WTC11 (cell line): ENCODE results near the gene ZNF223. TPM values are rescaled to one million over a fixed set of nuclear protein-coding genes. Genes with fewer than 3 reads are reported as not detected.

Source experiments
- ATAC-seq: fragments of 200-7000 bp; cut with Tn5 transposase; 2 replicates; pipeline ENCODE4 v1.10.0; 2021; ENCODE audit warnings: mild to moderate bottlenecking, moderate library complexity
- CTCF ChIA-PET: fragments of 300-600 bp; sonication (Branson Sonifier 250); formaldehyde crosslinking; loops from one replicate; lab custom pipeline; 2021; ENCODE audit warnings: antibody characterized with exemption; lab: Charles Lee
- POLR2A ChIA-PET: fragments of 350-600 bp; sonication (Branson Sonifier 250); formaldehyde crosslinking; loops from one replicate; lab custom pipeline; 2021; ENCODE audit warnings: antibody characterized with exemption; lab: Charles Lee
- DNase-seq: peaks from one replicate; pipeline ENCODE4 v3.0.0; 2021; ENCODE audit warnings: low spot score
- H3K27ac Mint-ChIP-seq: 2 replicates; pipeline ENCODE4 v1.8.0; 2021; ENCODE audit warnings: mixed read lengths
- H3K27me3 Mint-ChIP-seq: 2 replicates; pipeline ENCODE4 v1.8.0; 2021; ENCODE audit warnings: low read depth, mild to moderate bottlenecking, moderate library complexity, mixed read lengths
- H3K36me3 Mint-ChIP-seq: 2 replicates; pipeline ENCODE4 v1.8.0; 2021; ENCODE audit warnings: mixed read lengths
- H3K4me1 Mint-ChIP-seq: 2 replicates; pipeline ENCODE4 v1.8.0; 2022; ENCODE audit warnings: mixed read lengths
- H3K4me3 Mint-ChIP-seq: 2 replicates; pipeline ENCODE4 v1.8.0; 2021; ENCODE audit warnings: mild to moderate bottlenecking, moderate library complexity, mixed read lengths
- H3K9me3 Mint-ChIP-seq: 2 replicates; pipeline ENCODE4 v1.8.0; 2021; ENCODE audit warnings: mixed read lengths
- CREM ChIP-seq: sonication (generic); formaldehyde crosslinking; IDR thresholded peaks from 2 replicates; pipeline ENCODE4 v1.8.1; 2022; ENCODE audit warnings: mild to moderate bottlenecking, missing genetic modification reagents, moderate library complexity
- ESRRA ChIP-seq: sonication (generic); formaldehyde crosslinking; IDR thresholded peaks from 2 replicates; pipeline ENCODE4 v1.8.1; 2022; ENCODE audit warnings: mild to moderate bottlenecking, missing genetic modification reagents, borderline replicate concordance
- FOXK1 ChIP-seq: sonication (generic); formaldehyde crosslinking; IDR thresholded peaks from 2 replicates; pipeline ENCODE4 v1.8.0; 2022; ENCODE audit warnings: mild to moderate bottlenecking, moderate library complexity, missing genetic modification reagents
- GABPB1 ChIP-seq: sonication (generic); formaldehyde crosslinking; IDR thresholded peaks from 2 replicates; pipeline ENCODE4 v1.8.1; 2023; ENCODE audit warnings: mild to moderate bottlenecking, missing genetic modification reagents
- NR2C2 ChIP-seq: sonication (generic); formaldehyde crosslinking; IDR thresholded peaks from 2 replicates; pipeline ENCODE4 v1.8.0; 2022; ENCODE audit warnings: mild to moderate bottlenecking, missing genetic modification reagents
- ZNF138 ChIP-seq: sonication (generic); formaldehyde crosslinking; conservative IDR thresholded peaks from 2 replicates; pipeline ENCODE4 v1.8.1; 2022; ENCODE audit warnings: mild to moderate bottlenecking, moderate library complexity, missing genetic modification reagents
- ZNF232 ChIP-seq: sonication (generic); formaldehyde crosslinking; IDR thresholded peaks from 2 replicates; pipeline ENCODE4 v1.8.0; 2022; ENCODE audit warnings: mild to moderate bottlenecking, missing genetic modification reagents
- total RNA-seq: library from RNA; stranded (reverse); gene quantifications from 3 replicates; pipeline ENCODE4 v1.2.3, GENCODE V29; 2021
- TF ChIP-seq, protein P1 (sequence below): fragments of 250-450 bp; sonication (Bioruptor Pico); IDR thresholded peaks from 2 replicates; pipeline ENCODE4 v1.8.0; 2021; ENCODE audit warnings: mild to moderate bottlenecking
- TF ChIP-seq, protein P2 (sequence below): fragments of 250-450 bp; sonication (Bioruptor Pico); IDR thresholded peaks from 2 replicates; pipeline ENCODE4 v1.9.0; 2021; ENCODE audit warnings: mild to moderate bottlenecking
- TF ChIP-seq, protein P3 (sequence below): sonication (generic); formaldehyde crosslinking; conservative IDR thresholded peaks from 2 replicates; pipeline ENCODE4 v1.8.1; 2023; ENCODE audit warnings: mild to moderate bottlenecking, low read depth, missing genetic modification reagents, moderate library complexity
- TF ChIP-seq, protein P4 (sequence below): fragments of 200-600 bp; IDR thresholded peaks from 2 replicates; pipeline ENCODE4 v1.8.0; 2022; ENCODE audit warnings: antibody characterized with exemption
- TF ChIP-seq, protein P5 (sequence below): sonication (generic); formaldehyde crosslinking; IDR thresholded peaks from 2 replicates; pipeline ENCODE4 v1.8.0; 2022; ENCODE audit warnings: mild to moderate bottlenecking, missing genetic modification reagents
- TF ChIP-seq, protein P6 (sequence below): sonication (generic); formaldehyde crosslinking; IDR thresholded peaks from 2 replicates; pipeline ENCODE4 v1.8.1; 2022; ENCODE audit warnings: missing genetic modification reagents, borderline replicate concordance

The ZNF223 gene
- total RNA-seq, 1 experiment from 2014 or later: 5.7 TPM

DNA sequence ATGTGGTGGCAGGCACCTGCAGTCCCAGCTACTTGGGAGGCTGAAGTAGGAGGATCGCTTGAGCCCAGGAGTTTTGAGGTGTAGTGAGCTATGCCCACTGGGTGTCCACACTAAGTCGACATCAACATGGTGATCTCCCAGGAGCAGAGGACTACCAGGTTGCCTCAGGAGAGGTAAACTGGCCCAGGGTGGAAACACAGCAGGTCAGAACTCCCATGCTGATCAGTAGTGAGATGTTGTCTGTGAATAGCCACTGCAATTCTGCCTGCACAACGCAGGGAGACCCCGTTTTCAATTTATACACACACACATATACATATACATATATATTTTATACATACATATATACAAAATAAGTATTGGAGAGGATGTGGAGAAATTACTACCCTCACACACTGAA lies 40.3 kb downstream of the ZNF223 start:
- H3K36me3 Mint-ChIP-seq: no peaks in the 10 kb centered on the region
- TF ChIP-seq, protein P1, sequence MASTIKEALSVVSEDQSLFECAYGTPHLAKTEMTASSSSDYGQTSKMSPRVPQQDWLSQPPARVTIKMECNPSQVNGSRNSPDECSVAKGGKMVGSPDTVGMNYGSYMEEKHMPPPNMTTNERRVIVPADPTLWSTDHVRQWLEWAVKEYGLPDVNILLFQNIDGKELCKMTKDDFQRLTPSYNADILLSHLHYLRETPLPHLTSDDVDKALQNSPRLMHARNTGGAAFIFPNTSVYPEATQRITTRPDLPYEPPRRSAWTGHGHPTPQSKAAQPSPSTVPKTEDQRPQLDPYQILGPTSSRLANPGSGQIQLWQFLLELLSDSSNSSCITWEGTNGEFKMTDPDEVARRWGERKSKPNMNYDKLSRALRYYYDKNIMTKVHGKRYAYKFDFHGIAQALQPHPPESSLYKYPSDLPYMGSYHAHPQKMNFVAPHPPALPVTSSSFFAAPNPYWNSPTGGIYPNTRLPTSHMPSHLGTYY (CRISPR knock-in tag): no peak
- TF ChIP-seq ESRRA (CRISPR knock-in tag): no peak
- no peak for TF ChIP-seq FOXK1 (CRISPR knock-in tag)
- TF ChIP-seq, protein P2, sequence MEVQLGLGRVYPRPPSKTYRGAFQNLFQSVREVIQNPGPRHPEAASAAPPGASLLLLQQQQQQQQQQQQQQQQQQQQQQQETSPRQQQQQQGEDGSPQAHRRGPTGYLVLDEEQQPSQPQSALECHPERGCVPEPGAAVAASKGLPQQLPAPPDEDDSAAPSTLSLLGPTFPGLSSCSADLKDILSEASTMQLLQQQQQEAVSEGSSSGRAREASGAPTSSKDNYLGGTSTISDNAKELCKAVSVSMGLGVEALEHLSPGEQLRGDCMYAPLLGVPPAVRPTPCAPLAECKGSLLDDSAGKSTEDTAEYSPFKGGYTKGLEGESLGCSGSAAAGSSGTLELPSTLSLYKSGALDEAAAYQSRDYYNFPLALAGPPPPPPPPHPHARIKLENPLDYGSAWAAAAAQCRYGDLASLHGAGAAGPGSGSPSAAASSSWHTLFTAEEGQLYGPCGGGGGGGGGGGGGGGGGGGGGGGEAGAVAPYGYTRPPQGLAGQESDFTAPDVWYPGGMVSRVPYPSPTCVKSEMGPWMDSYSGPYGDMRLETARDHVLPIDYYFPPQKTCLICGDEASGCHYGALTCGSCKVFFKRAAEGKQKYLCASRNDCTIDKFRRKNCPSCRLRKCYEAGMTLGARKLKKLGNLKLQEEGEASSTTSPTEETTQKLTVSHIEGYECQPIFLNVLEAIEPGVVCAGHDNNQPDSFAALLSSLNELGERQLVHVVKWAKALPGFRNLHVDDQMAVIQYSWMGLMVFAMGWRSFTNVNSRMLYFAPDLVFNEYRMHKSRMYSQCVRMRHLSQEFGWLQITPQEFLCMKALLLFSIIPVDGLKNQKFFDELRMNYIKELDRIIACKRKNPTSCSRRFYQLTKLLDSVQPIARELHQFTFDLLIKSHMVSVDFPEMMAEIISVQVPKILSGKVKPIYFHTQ (CRISPR knock-in tag): no peak
- no peak for TF ChIP-seq NR2C2
- no peak for TF ChIP-seq ZNF138
- TF ChIP-seq, protein P3, sequence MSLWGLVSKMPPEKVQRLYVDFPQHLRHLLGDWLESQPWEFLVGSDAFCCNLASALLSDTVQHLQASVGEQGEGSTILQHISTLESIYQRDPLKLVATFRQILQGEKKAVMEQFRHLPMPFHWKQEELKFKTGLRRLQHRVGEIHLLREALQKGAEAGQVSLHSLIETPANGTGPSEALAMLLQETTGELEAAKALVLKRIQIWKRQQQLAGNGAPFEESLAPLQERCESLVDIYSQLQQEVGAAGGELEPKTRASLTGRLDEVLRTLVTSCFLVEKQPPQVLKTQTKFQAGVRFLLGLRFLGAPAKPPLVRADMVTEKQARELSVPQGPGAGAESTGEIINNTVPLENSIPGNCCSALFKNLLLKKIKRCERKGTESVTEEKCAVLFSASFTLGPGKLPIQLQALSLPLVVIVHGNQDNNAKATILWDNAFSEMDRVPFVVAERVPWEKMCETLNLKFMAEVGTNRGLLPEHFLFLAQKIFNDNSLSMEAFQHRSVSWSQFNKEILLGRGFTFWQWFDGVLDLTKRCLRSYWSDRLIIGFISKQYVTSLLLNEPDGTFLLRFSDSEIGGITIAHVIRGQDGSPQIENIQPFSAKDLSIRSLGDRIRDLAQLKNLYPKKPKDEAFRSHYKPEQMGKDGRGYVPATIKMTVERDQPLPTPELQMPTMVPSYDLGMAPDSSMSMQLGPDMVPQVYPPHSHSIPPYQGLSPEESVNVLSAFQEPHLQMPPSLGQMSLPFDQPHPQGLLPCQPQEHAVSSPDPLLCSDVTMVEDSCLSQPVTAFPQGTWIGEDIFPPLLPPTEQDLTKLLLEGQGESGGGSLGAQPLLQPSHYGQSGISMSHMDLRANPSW (CRISPR knock-in tag): no peak
- TF ChIP-seq, protein P4, sequence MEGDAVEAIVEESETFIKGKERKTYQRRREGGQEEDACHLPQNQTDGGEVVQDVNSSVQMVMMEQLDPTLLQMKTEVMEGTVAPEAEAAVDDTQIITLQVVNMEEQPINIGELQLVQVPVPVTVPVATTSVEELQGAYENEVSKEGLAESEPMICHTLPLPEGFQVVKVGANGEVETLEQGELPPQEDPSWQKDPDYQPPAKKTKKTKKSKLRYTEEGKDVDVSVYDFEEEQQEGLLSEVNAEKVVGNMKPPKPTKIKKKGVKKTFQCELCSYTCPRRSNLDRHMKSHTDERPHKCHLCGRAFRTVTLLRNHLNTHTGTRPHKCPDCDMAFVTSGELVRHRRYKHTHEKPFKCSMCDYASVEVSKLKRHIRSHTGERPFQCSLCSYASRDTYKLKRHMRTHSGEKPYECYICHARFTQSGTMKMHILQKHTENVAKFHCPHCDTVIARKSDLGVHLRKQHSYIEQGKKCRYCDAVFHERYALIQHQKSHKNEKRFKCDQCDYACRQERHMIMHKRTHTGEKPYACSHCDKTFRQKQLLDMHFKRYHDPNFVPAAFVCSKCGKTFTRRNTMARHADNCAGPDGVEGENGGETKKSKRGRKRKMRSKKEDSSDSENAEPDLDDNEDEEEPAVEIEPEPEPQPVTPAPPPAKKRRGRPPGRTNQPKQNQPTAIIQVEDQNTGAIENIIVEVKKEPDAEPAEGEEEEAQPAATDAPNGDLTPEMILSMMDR: no peak
- TF ChIP-seq, protein P5, sequence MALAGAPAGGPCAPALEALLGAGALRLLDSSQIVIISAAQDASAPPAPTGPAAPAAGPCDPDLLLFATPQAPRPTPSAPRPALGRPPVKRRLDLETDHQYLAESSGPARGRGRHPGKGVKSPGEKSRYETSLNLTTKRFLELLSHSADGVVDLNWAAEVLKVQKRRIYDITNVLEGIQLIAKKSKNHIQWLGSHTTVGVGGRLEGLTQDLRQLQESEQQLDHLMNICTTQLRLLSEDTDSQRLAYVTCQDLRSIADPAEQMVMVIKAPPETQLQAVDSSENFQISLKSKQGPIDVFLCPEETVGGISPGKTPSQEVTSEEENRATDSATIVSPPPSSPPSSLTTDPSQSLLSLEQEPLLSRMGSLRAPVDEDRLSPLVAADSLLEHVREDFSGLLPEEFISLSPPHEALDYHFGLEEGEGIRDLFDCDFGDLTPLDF (CRISPR knock-in tag): no peak
- no peak for DNase-seq
- no peak overlapping the region for H3K27ac Mint-ChIP-seq
- ATAC-seq: no peak
- no peaks in the 10 kb centered on the region for H3K9me3 Mint-ChIP-seq
- ChIA-PET CTCF (no interaction called here), POLR2A (no interaction called here)
- no peak overlapping the region for H3K4me3 Mint-ChIP-seq
- no peaks in the 10 kb centered on the region; the same call in 1 of the 2 replicates for H3K27me3 Mint-ChIP-seq
- H3K4me1 Mint-ChIP-seq: peaks cover 6% of the 10 kb centered on the region

DNA sequence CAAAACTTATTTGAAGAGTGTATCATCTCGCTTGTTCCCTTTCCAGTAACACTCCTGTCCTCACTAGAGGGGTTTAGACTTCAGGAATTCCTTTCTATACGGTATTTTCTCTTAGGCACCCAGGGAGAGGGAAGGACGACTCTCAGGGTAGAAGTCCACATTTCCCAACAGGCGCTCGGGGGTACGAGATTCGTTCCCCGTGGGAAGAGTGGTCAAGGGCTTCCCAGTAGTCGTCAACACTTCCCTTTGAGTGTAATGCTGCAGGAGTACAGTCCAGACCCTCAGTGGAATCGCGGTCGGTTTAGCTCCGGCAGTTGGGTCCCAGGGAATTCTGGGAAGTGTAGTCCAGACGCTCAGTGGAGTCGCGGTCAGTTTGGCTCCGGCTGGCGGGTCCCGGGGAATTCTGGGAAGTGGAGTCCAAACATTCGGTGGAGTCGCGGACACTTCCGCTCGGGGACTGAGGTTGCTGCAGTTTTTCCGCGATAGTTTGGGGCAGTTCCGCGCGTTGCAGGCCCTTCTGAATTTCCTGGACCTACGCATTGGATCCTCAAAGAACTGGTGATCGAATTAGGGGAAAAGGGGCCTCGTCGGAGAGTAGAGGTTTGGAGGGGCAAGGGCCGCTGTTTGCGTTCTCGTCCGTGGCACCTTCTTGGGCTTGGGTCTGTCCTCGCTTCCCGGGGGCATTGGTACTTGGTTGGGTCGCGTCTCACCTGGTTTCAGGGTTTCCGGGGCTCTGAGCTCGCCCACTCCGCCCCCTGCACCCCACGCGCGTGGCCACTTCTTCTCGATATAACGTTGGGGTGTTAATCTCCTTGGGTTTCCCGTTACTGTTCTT lies 42.3 kb downstream of the ZNF223 start, which contains the start of gene ZNF224:
TSS of gene ZNF224 (plus strand) at position 431 of the 835 bp plus-strand sequence. CDS start 3,513 bp downstream, outside the sequence.
- peaks cover 6% of the 10 kb centered on the region for H3K4me1 Mint-ChIP-seq
- no peak for TF ChIP-seq ZNF232
- TF ChIP-seq CREM (CRISPR knock-in tag): 0 out of 2 replicates have a peak, but pooled peaks have one; percentile 10
- peak; percentile 45; the same call in 1 of the 2 replicates for TF ChIP-seq GABPB1
- TF ChIP-seq, protein P6, sequence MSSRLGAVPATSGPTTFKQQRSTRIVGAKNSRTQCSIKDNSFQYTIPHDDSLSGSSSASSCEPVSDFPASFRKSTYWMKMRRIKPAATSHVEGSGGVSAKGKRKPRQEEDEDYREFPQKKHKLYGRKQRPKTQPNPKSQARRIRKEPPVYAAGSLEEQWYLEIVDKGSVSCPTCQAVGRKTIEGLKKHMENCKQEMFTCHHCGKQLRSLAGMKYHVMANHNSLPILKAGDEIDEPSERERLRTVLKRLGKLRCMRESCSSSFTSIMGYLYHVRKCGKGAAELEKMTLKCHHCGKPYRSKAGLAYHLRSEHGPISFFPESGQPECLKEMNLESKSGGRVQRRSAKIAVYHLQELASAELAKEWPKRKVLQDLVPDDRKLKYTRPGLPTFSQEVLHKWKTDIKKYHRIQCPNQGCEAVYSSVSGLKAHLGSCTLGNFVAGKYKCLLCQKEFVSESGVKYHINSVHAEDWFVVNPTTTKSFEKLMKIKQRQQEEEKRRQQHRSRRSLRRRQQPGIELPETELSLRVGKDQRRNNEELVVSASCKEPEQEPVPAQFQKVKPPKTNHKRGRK: no peak
- TF ChIP-seq FOXK1 (CRISPR knock-in tag): peak; percentile 49; the same call in 1 of the 2 replicates
- TF ChIP-seq, all 79 proteins: peak for 3
- Mint-ChIP-seq H3K4me3 (peak within 1 kb of the TSS; percentile 98), H3K27me3 (no peaks in the 10 kb centered on the region; the same call in 1 of the 2 replicates), H3K27ac (peak within 1 kb of the TSS; percentile 81), H3K9me3 (no peaks in the 10 kb centered on the region), H3K36me3 (peaks cover 8% of the 10 kb centered on the region)
- ChIA-PET CTCF (no interaction called here), POLR2A (interaction anchor here (1.0 kb wide), 1 partner anchor 18 kb away, joined by 3 read pairs; no protein-coding TSS in a partner anchor)
- ATAC-seq: peak; percentile 99
- peak; percentile 90 for DNase-seq
